RWPE1 (cell line): ENCODE results near the gene PAX5.

ENCODE experiments used
- CTCF ChIA-PET: fragments of 350-600 bp; sonication (Branson Sonifier 250); formaldehyde crosslinking; extraction: SDS; loops from one replicate; lab custom pipeline; 2021; lab: Yijun Ruan, JAX
- POLR2A ChIA-PET: fragments of 400-600 bp; formaldehyde crosslinking; extraction: SDS; loops from one replicate; lab custom pipeline; 2020; ENCODE audit warnings: antibody characterized with exemption; ENCODE audit not compliant: low non-redundant PET; lab: Yijun Ruan, JAX
- DNase-seq: peaks from one replicate; pipeline ENCODE4 v3.0.0; 2012; ENCODE audit warnings: low spot score
- H3K27ac ChIP-seq: fragments of 450-650 bp; 2 replicates; pipeline ENCODE4 v1.5.1; 2017
- TF ChIP-seq, protein P1 (sequence below): fragments of 450-650 bp; conservative IDR thresholded peaks from 2 replicates; pipeline ENCODE4 v1.5.1; 2017; ENCODE audit warnings: low read depth, mild to moderate bottlenecking

The PAX5 gene

DNA sequence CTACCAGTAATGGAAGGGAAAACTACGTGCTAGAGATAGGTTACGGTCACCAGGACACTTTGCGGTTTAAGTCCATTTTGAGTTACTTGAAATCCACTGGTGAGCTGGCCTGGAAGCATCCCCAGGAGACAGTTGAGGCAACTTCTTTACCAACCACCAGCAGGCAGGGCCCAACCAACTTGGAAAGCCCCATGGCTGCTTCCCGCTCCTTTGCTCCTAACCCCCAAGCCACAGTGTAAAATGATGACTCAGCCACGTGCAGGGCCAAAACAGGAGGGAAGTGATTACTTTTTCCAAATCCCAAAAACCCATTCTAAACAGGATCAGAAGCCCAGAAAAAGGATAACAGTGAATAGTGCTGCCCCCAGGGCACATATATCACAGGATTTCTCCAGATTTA lies 87.4 kb downstream of the PAX5 start:
- CTCF ChIA-PET, result no interaction called here
- POLR2A ChIA-PET, result no interaction called here
- TF ChIP-seq, protein P1, sequence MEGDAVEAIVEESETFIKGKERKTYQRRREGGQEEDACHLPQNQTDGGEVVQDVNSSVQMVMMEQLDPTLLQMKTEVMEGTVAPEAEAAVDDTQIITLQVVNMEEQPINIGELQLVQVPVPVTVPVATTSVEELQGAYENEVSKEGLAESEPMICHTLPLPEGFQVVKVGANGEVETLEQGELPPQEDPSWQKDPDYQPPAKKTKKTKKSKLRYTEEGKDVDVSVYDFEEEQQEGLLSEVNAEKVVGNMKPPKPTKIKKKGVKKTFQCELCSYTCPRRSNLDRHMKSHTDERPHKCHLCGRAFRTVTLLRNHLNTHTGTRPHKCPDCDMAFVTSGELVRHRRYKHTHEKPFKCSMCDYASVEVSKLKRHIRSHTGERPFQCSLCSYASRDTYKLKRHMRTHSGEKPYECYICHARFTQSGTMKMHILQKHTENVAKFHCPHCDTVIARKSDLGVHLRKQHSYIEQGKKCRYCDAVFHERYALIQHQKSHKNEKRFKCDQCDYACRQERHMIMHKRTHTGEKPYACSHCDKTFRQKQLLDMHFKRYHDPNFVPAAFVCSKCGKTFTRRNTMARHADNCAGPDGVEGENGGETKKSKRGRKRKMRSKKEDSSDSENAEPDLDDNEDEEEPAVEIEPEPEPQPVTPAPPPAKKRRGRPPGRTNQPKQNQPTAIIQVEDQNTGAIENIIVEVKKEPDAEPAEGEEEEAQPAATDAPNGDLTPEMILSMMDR, result no peak

DNA sequence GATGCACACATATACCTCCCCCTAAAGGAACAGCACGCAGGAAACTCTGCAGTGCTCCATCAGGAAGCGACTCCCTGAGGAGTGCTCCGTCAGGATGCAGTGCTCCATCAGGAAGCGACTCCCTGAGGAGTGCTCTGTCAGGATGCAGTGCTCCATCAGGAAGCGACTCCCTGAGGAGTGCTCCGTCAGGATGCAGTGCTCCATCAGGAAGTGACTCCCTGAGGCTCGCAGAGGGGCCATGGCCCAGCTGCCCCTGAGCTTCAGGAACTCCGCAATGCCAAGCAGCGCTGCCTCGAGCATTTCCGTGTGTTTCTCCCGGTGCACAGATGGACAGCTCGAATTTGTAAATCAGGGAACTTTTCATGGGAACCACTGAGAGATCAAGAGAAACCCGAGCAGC lies 88.1 kb downstream of the PAX5 start:
- no peak for DNase-seq
- CTCF ChIA-PET, result no interaction called here
- no peak overlapping the region for H3K27ac ChIP-seq
- TF ChIP-seq, protein P1, result no peak
- POLR2A ChIA-PET, result no interaction called here

More for the DNA sequence above, 87.4 kb downstream of the PAX5 start:
- no peak for DNase-seq
- no peak overlapping the region for H3K27ac ChIP-seq

DNA sequence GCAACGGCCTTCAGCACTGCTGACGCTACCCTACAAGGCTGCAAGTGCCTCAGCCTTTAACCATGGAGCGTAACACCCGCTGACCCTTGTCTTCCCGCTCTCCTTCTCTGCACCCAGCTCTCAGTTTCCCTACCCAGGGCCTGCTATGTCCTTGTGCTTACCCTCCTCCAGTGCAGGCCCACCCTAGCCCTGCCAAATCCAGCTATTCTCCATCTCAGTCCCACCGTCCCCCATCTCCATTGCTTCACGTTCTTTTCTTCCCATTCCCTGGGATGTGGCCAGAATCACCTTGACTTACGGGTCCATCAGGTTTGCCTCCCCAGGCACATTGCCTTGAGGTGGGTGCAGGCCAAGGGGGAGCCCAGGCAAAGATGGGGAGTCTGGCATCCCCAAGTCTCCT lies 91.2 kb downstream of the PAX5 start:
- ChIA-PET CTCF (interaction anchor here (0.8 kb wide), 1 partner anchor 39 kb away, joined by 4 read pairs; no protein-coding TSS in a partner anchor), POLR2A (no interaction called here)
- no peak for DNase-seq
- TF ChIP-seq, protein P1, result no peak
- H3K27ac ChIP-seq, result no peak overlapping the region

DNA sequence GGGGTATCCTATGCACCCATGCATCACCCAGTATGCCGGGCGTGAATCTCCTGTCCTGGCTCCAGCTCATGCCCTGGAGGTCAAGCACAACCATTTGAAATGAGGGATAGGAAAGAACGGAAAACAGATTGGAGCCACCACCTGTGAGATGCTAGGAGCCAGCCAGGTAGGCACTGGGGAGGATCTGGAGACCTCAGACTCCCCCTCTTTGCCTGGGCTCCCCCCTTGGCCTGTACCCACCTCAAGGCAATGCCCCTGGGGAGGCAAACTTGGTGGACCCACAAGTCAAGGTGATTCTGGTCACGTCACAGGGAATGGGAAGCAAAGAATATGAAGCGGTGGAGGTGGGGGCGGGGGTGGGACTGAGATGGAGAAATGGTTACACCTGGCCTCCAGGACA lies 92.6 kb downstream of the PAX5 start:
- ChIA-PET POLR2A (no interaction called here), CTCF (interaction anchor here (1.2 kb wide), 1 partner anchor 28 kb away, joined by 4 read pairs; no protein-coding TSS in a partner anchor)
- no peak overlapping the region for H3K27ac ChIP-seq
- TF ChIP-seq, protein P1, result no peak
- DNase-seq, result no peak

DNA sequence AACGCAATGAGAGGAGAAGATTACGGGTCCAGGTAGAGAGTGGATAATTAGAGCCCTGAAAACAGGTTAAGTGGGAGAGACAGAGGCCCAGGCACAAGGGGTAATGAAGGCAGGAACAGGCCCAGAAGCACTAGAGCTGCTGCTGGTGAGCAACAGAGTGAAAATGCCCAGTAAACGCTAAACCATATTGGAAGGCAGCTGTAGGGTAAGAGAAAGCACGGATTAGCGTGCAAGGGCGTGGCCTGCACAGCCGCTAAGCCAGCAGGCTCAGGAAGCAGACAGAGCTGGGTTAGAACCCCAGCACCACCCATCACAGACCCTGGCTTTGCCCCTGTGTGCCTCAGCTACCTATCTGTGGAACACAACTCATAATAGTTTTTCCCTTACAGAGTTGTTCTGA lies 93.2 kb downstream of the PAX5 start:
- ChIA-PET POLR2A (no interaction called here), CTCF (interaction anchor here (1.2 kb wide), 1 partner anchor 27 kb away, joined by 4 read pairs; no protein-coding TSS in a partner anchor)
- H3K27ac ChIP-seq, result no peak overlapping the region
- DNase-seq, result no peak
- TF ChIP-seq, protein P1, result no peak

DNA sequence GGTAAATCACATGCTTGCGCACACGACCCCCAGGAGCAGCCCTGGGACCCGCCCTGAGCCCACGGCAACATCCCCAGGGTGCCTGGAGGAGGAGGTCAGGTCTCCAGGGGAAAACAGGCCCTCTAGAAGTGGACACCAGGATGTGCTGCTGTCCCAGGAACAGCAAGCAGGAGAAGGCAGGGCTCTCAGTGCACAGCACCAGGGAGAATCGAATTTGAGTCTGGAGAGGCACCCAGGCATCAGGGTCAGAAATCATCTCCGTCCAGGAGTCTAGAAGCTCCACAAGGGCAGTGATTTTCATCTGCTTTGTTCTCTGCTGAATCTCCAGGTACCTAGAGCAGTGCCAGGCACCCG lies 93.6 kb downstream of the PAX5 start:
- DNase-seq, result no peak
- no peak overlapping the region for H3K27ac ChIP-seq
- CTCF ChIA-PET, result interaction anchor here (1.2 kb wide), 1 partner anchor 27 kb away, joined by 4 read pairs; no protein-coding TSS in a partner anchor
- TF ChIP-seq, protein P1, result no peak
- POLR2A ChIA-PET, result no interaction called here
